ENCODE data around the gene CD52.

DNA sequence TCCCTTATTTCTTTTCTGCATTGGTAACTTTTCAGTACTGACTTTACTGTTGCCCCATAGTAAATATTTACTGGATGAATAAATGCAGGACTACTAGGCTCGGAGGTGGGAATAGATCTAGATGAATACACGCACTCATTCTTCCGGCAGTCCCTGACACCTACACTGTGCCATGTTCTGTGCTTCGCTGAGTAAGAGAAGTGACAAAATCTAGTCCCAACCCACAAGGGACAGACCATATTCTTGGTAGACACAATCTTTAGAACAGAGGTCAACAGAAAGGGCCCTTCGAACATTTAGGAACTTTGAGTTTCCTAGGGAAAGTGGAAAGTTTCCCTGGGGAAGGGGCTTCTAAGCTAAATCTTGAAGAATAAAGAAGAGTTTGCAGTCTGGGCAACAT, 3.3 kb upstream of the CD52 start:
- no peak for TF ChIP-seq POLR2A (IDR thresholded peaks at IDR 0.05; ENCODE audit: low read length)
- no peak for TF ChIP-seq GATA1 (IDR thresholded peaks at IDR 0.05; ENCODE audit: low read depth, low read length)

All from erythroblast (primary cell).